K562 (cell line): ENCODE measurements around the gene MYL9. TPM values are rescaled to one million over a fixed set of nuclear protein-coding genes. Genes with fewer than 3 reads are reported as not detected.

Experiments used
- CBX3 ChIP-seq, 2 experiments: IDR thresholded peaks; 1 replicate in 1 of 2; 2 replicates in 1 of 2; pipeline ENCODE4 v1.6.1; 2012; ENCODE audit warnings: inconsistent platforms in 2 of 2, low read length in 2 of 2, borderline replicate concordance in 1 of 2, control low read depth in 1 of 2
- COPS2 ChIP-seq: fragments of 450-650 bp; conservative IDR thresholded peaks from 2 replicates; pipeline ENCODE4 v1.6.1; 2016; ENCODE audit warnings: mild to moderate bottlenecking, moderate library complexity
- FOXP1 ChIP-seq: sonication (generic); formaldehyde crosslinking; IDR thresholded peaks from 2 replicates; pipeline ENCODE4 v1.8.0; 2022; ENCODE audit warnings: mild to moderate bottlenecking, missing genetic modification reagents
- KLF1 ChIP-seq: fragments of 450-650 bp; IDR thresholded peaks from 2 replicates; pipeline ENCODE4 v1.6.1; 2016; ENCODE audit warnings: missing genetic modification characterization, missing compliant biosample characterization
- MTA2 ChIP-seq: fragments of 450-650 bp; IDR thresholded peaks from 2 replicates; pipeline ENCODE4 v1.6.1; 2016; ENCODE audit warnings: low read depth
- MXI1 ChIP-seq: IDR thresholded peaks from 2 replicates; pipeline ENCODE4 v1.6.1; 2011; ENCODE audit warnings: low read depth, mild to moderate bottlenecking, improper control_type of control experiment, low read length
- PTBP1 ChIP-seq: fragments of 200-400 bp; formaldehyde crosslinking; IDR thresholded peaks from 2 replicates; pipeline ENCODE4 v1.6.1; 2017; ENCODE audit warnings: low read depth, low read length
- RBM14 ChIP-seq: fragments of 200-400 bp; formaldehyde crosslinking; IDR thresholded peaks from 2 replicates; pipeline ENCODE4 v1.6.1; 2018; ENCODE audit warnings: low read depth, mild to moderate bottlenecking, low read length, moderate library complexity, borderline replicate concordance; ENCODE audit not compliant: insufficient read depth
- SIN3B ChIP-seq: fragments of 450-650 bp; IDR thresholded peaks from 2 replicates; pipeline ENCODE4 v1.6.1; 2017; ENCODE audit warnings: low read depth, mild to moderate bottlenecking, moderate library complexity
- TEAD1 ChIP-seq, 2 experiments: fragments of 450-650 bp in 1 of 2; sonication (generic) in 1 of 2; formaldehyde crosslinking; IDR thresholded peaks; 2 replicates each; pipeline versions ENCODE4 v1.4.0 to v1.8.0; 2020 to 2022; ENCODE audit warnings: mild to moderate bottlenecking in 2 of 2, missing genetic modification reagents in 1 of 2
- WHSC1 ChIP-seq: IDR thresholded peaks from one replicate; pipeline ENCODE4 v1.6.1; 2012; ENCODE audit warnings: low read length, control low read depth, inconsistent platforms
- polyA plus RNA-seq, 8 experiments: library from polyadenylated mRNA; depleted of rRNA in 4 of 8; stranded (reverse) in 5 of 8; unstranded in 3 of 8; fragments of >200 nt; fragmentation: Nextera tagmentation in 2 of 8; fragmentation: Illumina TruSeq in 1 of 8; extraction: Ambion mirVana in 2 of 8; extraction: Trizol in 1 of 8; gene quantifications; 2 replicates each; pipeline versions ENCODE4 v1.2.1 to v1.2.3, GENCODE V29; 2011 to 2014; ENCODE audit warnings: inconsistent platforms in 1 of 8, missing spikeins in 1 of 8
- total RNA-seq, 7 experiments: library from RNA; depleted of rRNA in 6 of 7; stranded (reverse); fragments of >200 nt in 6 of 7; fragmentation: Illumina TruSeq in 2 of 7; extraction: Trizol in 2 of 7; gene quantifications; 2 replicates each; pipeline versions ENCODE4 v1.2.1 to v1.2.3, GENCODE V29; 2011 to 2021; ENCODE audit warnings: low replicate concordance in 1 of 7
- TF ChIP-seq, protein P1 (sequence below): fragments of 450-650 bp; formaldehyde crosslinking; IDR thresholded peaks from 2 replicates; pipeline ENCODE4 v1.4.0; 2022; ENCODE audit warnings: missing genetic modification characterization
- TF ChIP-seq, protein P2 (sequence below): sonication (generic); formaldehyde crosslinking; IDR thresholded peaks from 2 replicates; pipeline ENCODE4 v1.8.0; 2022; ENCODE audit warnings: missing genetic modification reagents, mild to moderate bottlenecking, borderline replicate concordance
- TF ChIP-seq, protein P3 (sequence below): fragments of 250-450 bp; sonication (Bioruptor Pico); IDR thresholded peaks from 2 replicates; pipeline ENCODE4 v1.4.0; 2020; ENCODE audit warnings: mild to moderate bottlenecking, moderate library complexity
- TF ChIP-seq, protein P4 (sequence below), 2 experiments: fragments of 450-650 bp in 1 of 2; sonication (generic) in 1 of 2; formaldehyde crosslinking in 1 of 2; IDR thresholded peaks in 1 of 2; conservative IDR thresholded peaks in 1 of 2; 2 replicates each; pipeline versions ENCODE4 v1.6.1 to v1.8.1; 2016 to 2023; ENCODE audit warnings: mild to moderate bottlenecking in 2 of 2, moderate library complexity in 2 of 2, inconsistent platforms in 1 of 2, missing genetic modification reagents in 1 of 2
- TF ChIP-seq, protein P5 (sequence below), 2 experiments: IDR thresholded peaks; 2 replicates each; pipeline ENCODE4 v1.6.1; 2011; ENCODE audit warnings: borderline replicate concordance in 1 of 2, control low read depth in 1 of 2, low read depth in 1 of 2, low read length in 1 of 2, mild to moderate bottlenecking in 1 of 2, mixed read lengths in 1 of 2, moderate library complexity in 1 of 2; ENCODE audit not compliant: insufficient read depth in 1 of 2, insufficient read length in 1 of 2, poor library complexity in 1 of 2, severe bottlenecking in 1 of 2; ENCODE audit errors: extremely low read depth in 1 of 2

The MYL9 gene
- total and polyA plus RNA-seq, 9 of the 15 experiments (the other 6 are each of a cell fraction or from before 2014, with no cell fraction given), result 0.11 to 3.2 (median 0.81) TPM; not detected in 1

DNA sequence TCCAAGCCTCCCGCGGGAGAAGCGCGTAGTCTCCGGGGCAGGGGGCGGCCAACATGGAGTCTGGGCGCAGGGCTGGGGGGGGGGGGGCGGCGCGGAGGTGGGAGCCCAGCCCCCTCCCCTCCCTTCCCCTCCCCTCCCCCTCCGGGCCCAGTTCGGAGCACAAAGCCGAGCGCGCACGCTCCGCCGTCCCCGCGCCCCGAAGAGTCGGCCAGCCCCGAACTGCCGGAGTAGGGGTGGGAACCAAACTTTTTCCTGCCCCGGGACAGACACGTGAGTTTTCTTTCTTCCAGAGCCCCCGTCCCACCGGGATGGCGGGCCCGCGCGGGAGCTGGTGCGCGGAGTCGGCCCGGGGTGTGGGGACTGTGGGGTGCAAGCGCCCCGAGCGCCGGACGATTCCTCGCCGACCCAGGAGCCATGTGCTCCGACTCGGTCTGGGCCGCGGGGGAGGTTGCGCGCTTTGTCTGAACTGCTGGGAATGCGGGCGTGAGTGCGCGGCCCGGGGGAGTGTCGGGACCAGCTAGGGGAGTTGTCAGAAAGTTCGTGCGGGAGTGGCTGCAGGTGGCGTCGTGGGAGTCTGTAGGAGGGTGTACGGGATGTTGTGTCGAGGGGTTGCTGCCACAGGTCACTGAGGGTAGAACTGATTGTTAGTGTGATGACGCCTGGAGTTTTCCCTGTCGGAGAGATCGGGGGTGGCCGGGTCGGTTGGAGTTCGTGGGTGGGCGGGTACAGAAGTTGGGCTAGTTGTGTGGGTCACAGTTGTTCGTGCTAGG, 33.2 kb downstream of the MYL9 start (continued):
- TF ChIP-seq, protein P1, sequence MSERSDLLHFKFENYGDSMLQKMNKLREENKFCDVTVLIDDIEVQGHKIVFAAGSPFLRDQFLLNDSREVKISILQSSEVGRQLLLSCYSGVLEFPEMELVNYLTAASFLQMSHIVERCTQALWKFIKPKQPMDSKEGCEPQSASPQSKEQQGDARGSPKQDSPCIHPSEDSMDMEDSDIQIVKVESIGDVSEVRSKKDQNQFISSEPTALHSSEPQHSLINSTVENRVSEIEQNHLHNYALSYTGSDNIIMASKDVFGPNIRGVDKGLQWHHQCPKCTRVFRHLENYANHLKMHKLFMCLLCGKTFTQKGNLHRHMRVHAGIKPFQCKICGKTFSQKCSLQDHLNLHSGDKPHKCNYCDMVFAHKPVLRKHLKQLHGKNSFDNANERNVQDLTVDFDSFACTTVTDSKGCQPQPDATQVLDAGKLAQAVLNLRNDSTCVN (CRISPR knock-in tag), result no peak
- TF ChIP-seq PTBP1 (no peak), KLF1 (tag) (no peak), RBM14 (0 out of 2 replicates have a peak, but pooled peaks have one; percentile 47), CBX3 (IDR thresholded peaks at IDR 0.05; ENCODE audit: borderline replicate concordance in 1 of 2, low read length in 2 of 2) (no peak), COPS2 (no peak), SIN3B (no peak), WHSC1 (no peak), MTA2 (0 out of 2 replicates have a peak, but pooled peaks have one; percentile 20), FOXP1 (no peak), TEAD1 (CRISPR knock-in tag; IDR thresholded peaks at IDR 0.05) (peak in 1 of 2 experiments; percentile 79; a peak in 1 of 4 replicates), MXI1 (0 out of 2 replicates have a peak, but pooled peaks have one; percentile 8)
- TF ChIP-seq, protein P2, sequence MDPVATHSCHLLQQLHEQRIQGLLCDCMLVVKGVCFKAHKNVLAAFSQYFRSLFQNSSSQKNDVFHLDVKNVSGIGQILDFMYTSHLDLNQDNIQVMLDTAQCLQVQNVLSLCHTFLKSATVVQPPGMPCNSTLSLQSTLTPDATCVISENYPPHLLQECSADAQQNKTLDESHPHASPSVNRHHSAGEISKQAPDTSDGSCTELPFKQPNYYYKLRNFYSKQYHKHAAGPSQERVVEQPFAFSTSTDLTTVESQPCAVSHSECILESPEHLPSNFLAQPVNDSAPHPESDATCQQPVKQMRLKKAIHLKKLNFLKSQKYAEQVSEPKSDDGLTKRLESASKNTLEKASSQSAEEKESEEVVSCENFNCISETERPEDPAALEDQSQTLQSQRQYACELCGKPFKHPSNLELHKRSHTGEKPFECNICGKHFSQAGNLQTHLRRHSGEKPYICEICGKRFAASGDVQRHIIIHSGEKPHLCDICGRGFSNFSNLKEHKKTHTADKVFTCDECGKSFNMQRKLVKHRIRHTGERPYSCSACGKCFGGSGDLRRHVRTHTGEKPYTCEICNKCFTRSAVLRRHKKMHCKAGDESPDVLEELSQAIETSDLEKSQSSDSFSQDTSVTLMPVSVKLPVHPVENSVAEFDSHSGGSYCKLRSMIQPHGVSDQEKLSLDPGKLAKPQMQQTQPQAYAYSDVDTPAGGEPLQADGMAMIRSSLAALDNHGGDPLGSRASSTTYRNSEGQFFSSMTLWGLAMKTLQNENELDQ (CRISPR knock-in tag), result no peak
- TF ChIP-seq, protein P3, sequence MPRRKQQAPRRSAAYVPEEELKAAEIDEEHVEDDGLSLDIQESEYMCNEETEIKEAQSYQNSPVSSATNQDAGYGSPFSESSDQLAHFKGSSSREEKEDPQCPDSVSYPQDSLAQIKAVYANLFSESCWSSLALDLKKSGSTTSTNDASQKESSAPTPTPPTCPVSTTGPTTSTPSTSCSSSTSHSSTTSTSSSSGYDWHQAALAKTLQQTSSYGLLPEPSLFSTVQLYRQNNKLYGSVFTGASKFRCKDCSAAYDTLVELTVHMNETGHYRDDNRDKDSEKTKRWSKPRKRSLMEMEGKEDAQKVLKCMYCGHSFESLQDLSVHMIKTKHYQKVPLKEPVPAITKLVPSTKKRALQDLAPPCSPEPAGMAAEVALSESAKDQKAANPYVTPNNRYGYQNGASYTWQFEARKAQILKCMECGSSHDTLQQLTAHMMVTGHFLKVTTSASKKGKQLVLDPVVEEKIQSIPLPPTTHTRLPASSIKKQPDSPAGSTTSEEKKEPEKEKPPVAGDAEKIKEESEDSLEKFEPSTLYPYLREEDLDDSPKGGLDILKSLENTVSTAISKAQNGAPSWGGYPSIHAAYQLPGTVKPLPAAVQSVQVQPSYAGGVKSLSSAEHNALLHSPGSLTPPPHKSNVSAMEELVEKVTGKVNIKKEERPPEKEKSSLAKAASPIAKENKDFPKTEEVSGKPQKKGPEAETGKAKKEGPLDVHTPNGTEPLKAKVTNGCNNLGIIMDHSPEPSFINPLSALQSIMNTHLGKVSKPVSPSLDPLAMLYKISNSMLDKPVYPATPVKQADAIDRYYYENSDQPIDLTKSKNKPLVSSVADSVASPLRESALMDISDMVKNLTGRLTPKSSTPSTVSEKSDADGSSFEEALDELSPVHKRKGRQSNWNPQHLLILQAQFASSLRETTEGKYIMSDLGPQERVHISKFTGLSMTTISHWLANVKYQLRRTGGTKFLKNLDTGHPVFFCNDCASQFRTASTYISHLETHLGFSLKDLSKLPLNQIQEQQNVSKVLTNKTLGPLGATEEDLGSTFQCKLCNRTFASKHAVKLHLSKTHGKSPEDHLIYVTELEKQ, result no peak
- TF ChIP-seq, protein P4, sequence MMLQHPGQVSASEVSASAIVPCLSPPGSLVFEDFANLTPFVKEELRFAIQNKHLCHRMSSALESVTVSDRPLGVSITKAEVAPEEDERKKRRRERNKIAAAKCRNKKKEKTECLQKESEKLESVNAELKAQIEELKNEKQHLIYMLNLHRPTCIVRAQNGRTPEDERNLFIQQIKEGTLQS (IDR thresholded peaks at IDR 0.05), result no peak; the same call in 1 of the 2 replicates
- TF ChIP-seq, protein P4 (CRISPR knock-in tag; conservative IDR thresholded peaks at IDR 0.05), result no peak
- TF ChIP-seq, protein P5, sequence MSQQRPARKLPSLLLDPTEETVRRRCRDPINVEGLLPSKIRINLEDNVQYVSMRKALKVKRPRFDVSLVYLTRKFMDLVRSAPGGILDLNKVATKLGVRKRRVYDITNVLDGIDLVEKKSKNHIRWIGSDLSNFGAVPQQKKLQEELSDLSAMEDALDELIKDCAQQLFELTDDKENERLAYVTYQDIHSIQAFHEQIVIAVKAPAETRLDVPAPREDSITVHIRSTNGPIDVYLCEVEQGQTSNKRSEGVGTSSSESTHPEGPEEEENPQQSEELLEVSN (IDR thresholded peaks at IDR 0.05; ENCODE audit: borderline replicate concordance in 1 of 2, extremely low read depth in 1 of 2, insufficient read depth in 1 of 2, insufficient read length in 1 of 2, low read depth in 1 of 2, low read length in 1 of 2, poor library complexity in 1 of 2, severe bottlenecking in 1 of 2), result peak; percentile 89 to 92
